GM12891 (cell line): ENCODE results near the gene PUDP.
A peak's percentile ranks its signal among the peaks of the same experiment; 100 is the strongest.

Source experiments
- DNase-seq: peaks from one replicate; pipeline ENCODE4 v3.0.0; 2011; ENCODE audit warnings: low spot score; ENCODE audit not compliant: insufficient read length
- FAIRE-seq: peaks from 2 replicates; lab custom pipeline; 2011; peaks lifted over from hg19 to GRCh38; lab: Jason Lieb, UNC
- PAX5 ChIP-seq: IDR thresholded peaks from 2 replicates; pipeline ENCODE4 v1.6.1; 2011; ENCODE audit warnings: low read length, moderate library complexity, mild to moderate bottlenecking; ENCODE audit not compliant: insufficient read depth, severe bottlenecking
- POLR2A ChIP-seq: IDR thresholded peaks from 2 replicates; pipeline ENCODE4 v1.6.1; 2011; ENCODE audit warnings: low read depth, low read length, control low read depth
- POLR2AphosphoS5 ChIP-seq: IDR thresholded peaks from 2 replicates; pipeline ENCODE4 v1.6.1; 2011; ENCODE audit warnings: low read depth, low read length, control low read depth
- POU2F2 ChIP-seq: IDR thresholded peaks from 2 replicates; pipeline ENCODE4 v1.6.1; 2011; ENCODE audit warnings: low read depth, mild to moderate bottlenecking, control low read depth, low read length, moderate library complexity
- SPI1 ChIP-seq: IDR thresholded peaks from 2 replicates; pipeline ENCODE4 v1.6.1; 2011; ENCODE audit warnings: low read depth, low read length, control low read depth
- TAF1 ChIP-seq: IDR thresholded peaks from 2 replicates; pipeline ENCODE4 v1.6.1; 2011; ENCODE audit warnings: low read depth, low read length, control low read depth

PUDP gene

DNA sequence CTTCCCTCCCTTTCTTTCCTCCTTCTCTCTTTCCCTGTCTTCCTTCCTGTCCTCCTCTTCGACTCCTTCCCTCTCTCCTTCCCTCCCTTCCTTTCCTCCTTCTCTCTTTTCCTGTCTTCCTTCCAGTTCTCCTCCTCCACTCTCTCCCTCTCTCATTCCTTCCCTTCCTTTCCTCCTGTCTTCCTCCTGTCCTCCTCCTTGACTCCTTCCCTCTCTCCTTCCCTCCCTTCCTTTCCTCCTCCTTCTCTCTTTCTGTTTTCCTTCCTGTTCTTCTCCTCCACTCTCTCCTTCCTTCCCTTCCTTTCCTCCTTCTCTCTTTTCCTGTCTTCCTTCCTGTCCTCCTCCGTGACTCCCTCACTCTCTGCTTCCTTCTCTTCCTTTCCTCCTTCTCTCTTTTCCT lies 5.3 kb upstream of the PUDP start:
- FAIRE-seq (no peak), DNase-seq (no peak)
- TF ChIP-seq POLR2A (no peak), TAF1 (no peak), SPI1 (no peak), POU2F2 (no peak), POLR2AphosphoS5 (no peak), PAX5 (no peak)

DNA sequence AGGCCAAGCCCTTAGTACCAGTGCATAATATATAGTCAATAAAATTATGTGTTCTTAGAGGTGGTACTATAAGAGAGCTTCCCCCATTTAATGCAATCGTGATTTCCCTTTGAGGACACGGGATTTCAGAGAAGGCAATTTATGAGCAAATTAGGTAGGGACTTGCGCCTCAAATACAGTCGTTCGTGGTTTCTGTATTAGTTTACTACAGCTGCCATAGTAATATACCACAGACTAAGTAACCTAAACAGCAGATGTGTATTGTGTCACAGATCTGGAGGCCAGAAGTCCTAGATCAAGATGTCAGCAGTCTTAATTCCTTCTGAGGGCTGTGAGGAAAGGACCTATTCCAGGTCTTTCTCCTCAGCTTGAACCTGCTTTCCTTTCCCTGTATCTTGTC lies 1.5 kb upstream of the PUDP start:
- FAIRE-seq: peak; percentile 89
- TF ChIP-seq POLR2AphosphoS5: no peak
- TF ChIP-seq SPI1: no peak
- no peak for TF ChIP-seq PAX5
- TF ChIP-seq TAF1: no peak
- TF ChIP-seq POLR2A: no peak
- no peak for TF ChIP-seq POU2F2
- DNase-seq: no peak

DNA sequence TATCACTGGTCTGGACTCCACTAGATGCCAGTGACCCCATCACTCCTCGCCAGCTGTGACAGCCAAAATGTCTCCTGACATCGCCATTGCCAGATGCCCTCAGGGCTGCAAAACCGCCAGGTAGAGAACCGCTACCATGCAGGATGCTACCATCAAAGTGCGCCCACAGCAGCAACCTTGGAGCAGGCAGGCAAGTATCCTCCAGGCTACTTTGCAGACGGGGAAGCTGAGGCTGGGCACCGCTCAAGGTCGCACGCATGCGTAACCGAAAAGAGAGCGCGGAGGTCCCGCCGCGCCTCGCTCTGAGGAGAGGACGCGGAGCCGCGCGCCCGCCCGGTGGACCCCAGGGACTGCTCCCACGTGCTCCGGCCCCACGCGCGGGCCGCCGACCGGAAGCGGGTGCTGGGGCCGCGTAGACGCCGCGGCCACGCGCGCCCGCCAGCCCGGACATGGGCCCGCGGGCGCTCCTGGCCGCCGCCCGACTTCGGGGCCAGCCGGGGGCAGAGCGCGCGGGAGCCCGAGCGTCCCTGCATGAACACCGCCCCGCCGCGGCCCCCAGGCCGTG lies 458 bp downstream of the PUDP start, which contains the start of gene STS:
Gene STS, plus strand, starts transcription at position 300 of the 565 bp plus-strand sequence. CDS start 105,488 bp downstream, outside the sequence.
- TF ChIP-seq POLR2AphosphoS5 (0 out of 2 replicates have a peak, but pooled peaks have one; percentile 4), PAX5 (no peak), TAF1 (no peak), POU2F2 (no peak)
- FAIRE-seq: no peak
- no peak for DNase-seq

DNA sequence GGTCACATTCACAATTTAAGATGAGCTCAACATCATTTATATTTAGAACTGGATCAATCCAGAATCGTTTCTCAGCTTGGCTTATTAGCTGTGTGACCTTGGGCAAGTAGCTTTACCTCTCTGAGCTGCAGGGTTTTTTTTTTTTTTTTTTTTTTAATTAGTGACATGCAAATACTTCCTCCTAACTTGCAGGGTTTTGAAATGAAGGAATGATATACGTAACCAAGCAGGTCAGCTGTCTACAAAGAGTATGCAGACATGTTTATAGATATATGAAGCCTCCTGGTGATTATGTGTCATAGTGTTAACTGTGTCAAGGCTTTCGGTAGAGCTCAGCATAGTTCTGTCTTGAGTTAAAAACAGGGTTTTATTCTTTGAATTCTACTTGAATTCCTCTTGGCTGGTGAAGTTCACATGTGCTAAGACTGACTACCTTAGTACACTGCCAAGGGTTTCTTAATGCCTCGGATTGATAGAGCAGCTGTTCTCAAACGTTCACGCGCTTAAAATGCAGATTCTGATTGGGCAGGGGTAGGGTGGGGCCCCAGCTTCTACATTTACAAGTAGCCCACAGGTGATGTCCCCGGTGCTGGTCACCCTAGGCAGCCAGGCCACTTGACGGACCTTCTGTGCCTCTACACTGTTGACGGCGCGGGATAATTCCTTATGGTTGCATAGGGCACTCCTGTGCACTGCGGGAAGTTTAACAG lies 1.1 kb downstream of the PUDP start:
- FAIRE-seq (peak; percentile 90), DNase-seq (no peak)
- TF ChIP-seq POLR2AphosphoS5: 0 out of 2 replicates have a peak, but pooled peaks have one; percentile 13
- no peak for TF ChIP-seq PAX5

DNA sequence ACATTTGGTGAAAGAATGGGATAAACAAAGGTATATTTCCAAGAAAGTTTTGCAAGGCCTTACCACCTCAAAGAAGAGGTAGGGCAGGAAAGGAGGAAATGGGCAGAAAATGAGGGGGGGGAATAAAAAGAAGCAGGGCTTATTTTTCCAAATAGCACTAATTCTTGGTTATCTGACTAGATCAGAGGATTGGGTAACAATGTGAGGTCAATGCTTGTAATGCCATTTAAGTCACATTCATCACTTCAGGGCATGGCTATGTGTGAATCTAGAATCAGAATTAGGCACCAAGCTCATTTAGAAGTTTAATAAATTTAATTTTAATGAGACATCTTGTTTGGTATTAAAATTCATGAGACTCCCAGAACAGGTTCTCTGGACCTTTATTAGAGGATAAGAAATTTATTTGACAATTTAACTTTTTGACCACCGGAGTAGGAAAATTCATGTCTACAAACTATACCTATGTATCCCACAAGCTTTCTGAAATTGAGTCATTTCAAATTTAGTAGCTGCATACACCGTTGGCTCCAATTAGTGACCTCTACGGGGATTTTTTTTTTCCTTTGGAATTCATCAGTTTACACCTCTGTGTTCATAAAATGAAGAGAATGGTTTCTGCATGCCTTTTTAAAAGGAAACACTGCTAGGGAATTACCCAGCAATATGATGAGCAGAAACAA lies 1.8 kb downstream of the PUDP start:
- TF ChIP-seq POLR2AphosphoS5 (no peak), POU2F2 (no peak), PAX5 (no peak), TAF1 (no peak), POLR2A (no peak), SPI1 (no peak)
- peak; percentile 41 for FAIRE-seq
- no peak for DNase-seq

DNA sequence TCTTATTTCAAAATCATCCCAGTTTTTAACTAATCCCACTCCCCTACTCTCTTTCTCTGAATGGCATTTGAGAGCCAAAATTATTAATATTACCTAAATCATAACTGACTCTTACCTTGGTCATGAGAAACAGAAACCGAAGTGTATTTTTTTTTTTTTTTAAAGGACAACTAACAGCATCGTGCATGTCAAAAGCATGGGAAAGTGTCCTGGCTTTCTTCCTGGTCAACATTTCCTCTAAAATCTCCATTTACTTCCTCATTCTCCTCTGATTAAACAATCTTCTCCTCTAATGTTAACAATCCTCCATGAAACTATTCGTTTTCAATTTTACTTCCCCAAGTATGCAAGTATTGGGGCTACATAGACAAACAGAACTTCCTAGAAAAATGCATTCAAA lies 2.5 kb downstream of the PUDP start:
- no peak for TF ChIP-seq PAX5
- no peak for TF ChIP-seq POLR2AphosphoS5
- no peak for TF ChIP-seq TAF1
- no peak for TF ChIP-seq SPI1
- no peak for TF ChIP-seq POU2F2
- no peak for TF ChIP-seq POLR2A
- DNase-seq (no peak), FAIRE-seq (no peak)

DNA sequence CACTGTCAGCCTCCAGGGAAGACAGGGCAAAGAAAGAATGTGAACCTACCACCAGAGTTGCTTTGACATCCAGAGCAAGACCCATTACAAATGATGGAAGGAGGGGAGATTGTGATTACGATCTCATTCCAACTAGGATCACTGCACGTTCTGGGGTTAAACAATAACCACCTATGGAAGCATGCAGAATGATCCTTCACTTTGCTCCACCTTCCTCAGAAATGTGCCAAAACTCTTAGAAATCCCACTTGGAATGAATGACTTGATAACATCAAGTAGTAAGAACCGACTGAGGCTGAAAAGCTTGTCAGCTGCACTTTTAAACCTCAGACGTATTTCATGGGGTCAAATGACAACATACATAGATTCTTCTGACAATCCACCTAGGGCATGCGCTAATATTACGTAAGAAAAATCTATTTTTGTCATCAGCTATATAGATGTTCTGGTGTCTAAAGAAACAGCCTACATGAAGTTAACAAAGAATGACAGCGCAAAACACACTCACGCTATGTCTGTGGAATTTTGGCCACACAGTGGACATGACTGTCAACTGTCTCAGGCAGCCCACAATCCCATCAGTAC lies 3.9 kb downstream of the PUDP start:
- FAIRE-seq: no peak
- TF ChIP-seq PAX5: no peak
- TF ChIP-seq POLR2AphosphoS5: no peak
- TF ChIP-seq POLR2A: no peak
- no peak for TF ChIP-seq TAF1
- no peak for TF ChIP-seq POU2F2
- TF ChIP-seq SPI1: no peak
- no peak for DNase-seq

DNA sequence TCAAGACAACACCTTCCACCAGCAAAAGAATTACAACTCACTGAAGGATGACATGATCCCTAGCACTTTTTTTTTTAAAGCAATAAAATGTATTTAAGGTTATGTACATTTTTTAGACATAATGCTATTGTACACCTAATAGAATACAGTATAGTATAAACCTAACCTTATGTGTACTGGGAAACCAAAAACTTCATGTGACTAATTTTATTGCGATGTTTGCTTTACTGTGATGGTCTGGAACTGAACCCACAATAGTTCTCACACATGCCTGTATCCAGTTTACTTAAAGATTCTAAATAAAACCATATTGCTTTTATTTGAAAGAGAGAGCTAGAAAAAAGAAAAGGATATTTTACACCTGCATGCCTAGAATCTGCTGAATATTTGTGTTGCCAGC lies 4.9 kb downstream of the PUDP start:
- no peak for FAIRE-seq
- no peak for TF ChIP-seq POU2F2
- TF ChIP-seq PAX5: no peak
- TF ChIP-seq POLR2A: no peak
- no peak for TF ChIP-seq SPI1
- no peak for TF ChIP-seq TAF1
- TF ChIP-seq POLR2AphosphoS5: no peak
- no peak for DNase-seq

DNA sequence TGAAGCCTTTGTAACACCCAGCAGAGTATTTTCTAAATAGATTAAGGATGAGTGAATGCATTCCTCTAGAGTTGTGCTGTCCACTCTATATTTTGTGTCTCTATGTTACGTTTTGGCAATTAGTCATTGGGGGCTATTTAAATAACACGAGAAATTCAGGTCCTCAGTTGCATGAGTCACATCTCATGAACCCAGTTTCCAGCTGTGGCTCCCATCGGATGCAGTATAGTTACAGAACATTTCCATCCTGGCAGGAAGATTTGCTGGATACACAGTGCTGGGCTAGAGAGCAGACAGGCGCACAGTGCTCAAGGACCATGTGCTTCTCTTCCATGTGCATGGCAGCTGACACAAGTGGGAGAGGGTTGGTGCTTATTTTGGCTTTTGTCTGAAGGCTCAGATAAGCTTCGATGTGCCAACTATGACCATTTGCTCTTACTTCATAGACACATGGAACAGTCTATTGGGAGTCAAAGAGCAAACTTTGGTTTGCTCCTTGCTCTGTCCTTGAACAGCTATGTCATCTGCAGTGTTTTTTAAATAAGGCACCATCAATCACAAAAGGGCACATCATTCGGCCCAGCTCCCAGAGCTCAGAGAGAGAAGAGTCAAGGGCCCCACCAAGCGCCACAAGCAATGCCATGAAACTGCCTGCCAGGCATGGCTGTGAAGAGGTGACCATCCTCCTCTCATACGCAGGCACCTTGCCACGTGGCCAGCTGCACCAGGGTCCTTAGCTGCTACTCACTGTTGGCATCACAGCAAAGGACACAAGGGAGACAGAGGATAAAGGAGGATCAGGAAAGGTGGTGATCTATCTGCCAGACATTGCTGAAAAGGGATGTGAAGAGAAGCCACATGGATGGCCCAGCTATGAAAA lies 8.5 kb downstream of the PUDP start:
- FAIRE-seq (peak; percentile 69), DNase-seq (no peak)
- TF ChIP-seq SPI1 (no peak), POLR2A (no peak), PAX5 (no peak), POU2F2 (no peak), POLR2AphosphoS5 (no peak), TAF1 (no peak)
